Right lobe of liver (tissue), 6 donors: ENCODE measurements around the gene LHX5. TPM values are rescaled to one million over a fixed set of nuclear protein-coding genes. Genes with fewer than 3 reads are reported as not detected.

Experiments
- ATAC-seq, 4 donors: fragments of 200-7000 bp; cut with Tn5 transposase; one replicate each; pipeline ENCODE4 v1.9.1; 2020; ENCODE audit warnings: mild to moderate bottlenecking in 4 of 4, moderate library complexity in 4 of 4
- DNase-seq, 3 donors: peaks; one replicate each; pipeline ENCODE4 v3.0.0-alpha.2; 2020
- H3K27ac ChIP-seq, 3 donors: fragments of 200-600 bp; one replicate each; pipeline ENCODE4 v1.8.0; 2022
- H3K27me3 ChIP-seq, 2 donors: fragments of 200-600 bp; one replicate each; pipeline ENCODE4 v1.8.0; 2022
- H3K36me3 ChIP-seq, 4 donors: fragments of 200-600 bp; sonication (generic) in 1 of 4; one replicate each; pipeline versions ENCODE4 v1.5.1 to v1.8.0; 2017 to 2022; ENCODE audit warnings: control low read depth in 1 of 4
- H3K4me1 ChIP-seq, 4 donors: fragments of 200-600 bp; sonication (generic) in 1 of 4; one replicate each; pipeline versions ENCODE4 v1.5.1 to v1.8.0; 2017 to 2022; ENCODE audit warnings: control low read depth in 1 of 4
- H3K4me3 ChIP-seq, 3 donors: fragments of 200-600 bp; one replicate each; pipeline ENCODE4 v1.8.0; 2022
- H3K9me3 ChIP-seq, 4 donors: fragments of 200-600 bp; sonication (generic) in 1 of 4; one replicate each; pipeline versions ENCODE4 v1.5.1 to v1.8.0; 2017 to 2022; ENCODE audit warnings: control low read depth in 1 of 4
- POLR2A ChIP-seq: fragments of 450-650 bp; IDR thresholded peaks from one replicate; pipeline ENCODE4 v1.6.1; 2017; ENCODE audit warnings: antibody characterized with exemption, mild to moderate bottlenecking
- WGBS: methylation state at CpG from one replicate; pipeline ENCODE4 v1.1.6; 2018; ENCODE audit warnings: low coverage, low lambda C conversion rate; ENCODE audit not compliant: insufficient coverage; ENCODE audit errors: missing lambda C conversion rate; 5-methylcytosine and 5-hydroxymethylcytosine counted together
- intact Hi-C, 2 donors: fragments of 100-400 bp; cut with DNase I; formaldehyde crosslinking; loops; one replicate each; pipeline versions ENCODE4 v1.11.2 to v1.14.1; 2022
- total RNA-seq, 6 experiments: library from RNA; depleted of rRNA in 2 of 6; stranded (reverse); fragments of >200 nt in 2 of 6; fragmentation: NEBNext Ultra II Directional in 3 of 6; extraction: Animal tissue kit (Norgen Biotek cat#: 25700) in 3 of 6; gene quantifications; one replicate each; pipeline versions ENCODE4 v1.1.0 to v1.2.4, GENCODE V29; 2016 to 2023
- TF ChIP-seq, protein P1 (sequence below), 4 donors: fragments of 200-600 bp in 3 of 4; fragments of 450-650 bp in 1 of 4; IDR thresholded peaks; one replicate each; pipeline versions ENCODE4 v1.5.1 to v1.8.0; 2016 to 2022; ENCODE audit warnings: antibody characterized with exemption in 4 of 4, mild to moderate bottlenecking in 2 of 4
- donor health status: DM: no; HTN: yes; CAD: no.
- donor health status: DM: no; HTN: no; CAD: no.
- donor health status: DM: no; HTN: no; CAD: no.
- donor health status: DM: no; HTN: yes; CAD: no.
- donor health status: DM: no; HTN: yes; CAD: no.

LHX5 gene
- total RNA-seq, 6 experiments from 2014 or later, result not detected

DNA sequence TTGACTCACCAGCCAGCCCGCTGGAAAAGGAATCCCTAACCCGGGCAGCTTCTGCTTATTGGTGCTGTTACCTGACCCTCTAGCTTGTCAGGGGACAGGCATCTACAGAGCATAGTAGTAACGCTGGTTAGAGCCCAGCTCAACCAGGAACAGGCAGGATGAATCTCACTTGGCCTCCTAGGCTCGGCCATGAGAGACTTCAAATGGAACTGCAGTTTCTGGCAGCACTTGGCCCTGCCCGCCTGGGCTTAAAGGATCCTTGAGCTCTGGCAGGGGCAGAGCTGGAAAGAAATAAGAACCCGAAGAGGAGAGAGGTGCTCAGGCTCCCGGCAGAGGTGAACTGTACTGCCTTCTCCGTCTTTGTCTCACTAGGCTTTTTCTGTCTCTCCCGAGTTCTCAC is 2.3 kb upstream of the LHX5 start:
- intact Hi-C loops, result no loop called here
- H3K9me3 ChIP-seq, result no peaks in the 10 kb centered on the region
- no peaks in the 10 kb centered on the region for H3K4me1 ChIP-seq
- H3K4me3 ChIP-seq, result no peak overlapping the region
- TF ChIP-seq POLR2A, result no peak
- TF ChIP-seq, protein P1, sequence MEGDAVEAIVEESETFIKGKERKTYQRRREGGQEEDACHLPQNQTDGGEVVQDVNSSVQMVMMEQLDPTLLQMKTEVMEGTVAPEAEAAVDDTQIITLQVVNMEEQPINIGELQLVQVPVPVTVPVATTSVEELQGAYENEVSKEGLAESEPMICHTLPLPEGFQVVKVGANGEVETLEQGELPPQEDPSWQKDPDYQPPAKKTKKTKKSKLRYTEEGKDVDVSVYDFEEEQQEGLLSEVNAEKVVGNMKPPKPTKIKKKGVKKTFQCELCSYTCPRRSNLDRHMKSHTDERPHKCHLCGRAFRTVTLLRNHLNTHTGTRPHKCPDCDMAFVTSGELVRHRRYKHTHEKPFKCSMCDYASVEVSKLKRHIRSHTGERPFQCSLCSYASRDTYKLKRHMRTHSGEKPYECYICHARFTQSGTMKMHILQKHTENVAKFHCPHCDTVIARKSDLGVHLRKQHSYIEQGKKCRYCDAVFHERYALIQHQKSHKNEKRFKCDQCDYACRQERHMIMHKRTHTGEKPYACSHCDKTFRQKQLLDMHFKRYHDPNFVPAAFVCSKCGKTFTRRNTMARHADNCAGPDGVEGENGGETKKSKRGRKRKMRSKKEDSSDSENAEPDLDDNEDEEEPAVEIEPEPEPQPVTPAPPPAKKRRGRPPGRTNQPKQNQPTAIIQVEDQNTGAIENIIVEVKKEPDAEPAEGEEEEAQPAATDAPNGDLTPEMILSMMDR (IDR thresholded peaks at IDR 0.05), result no peak
- under 1% methylated on average over 7 of the region's 9 CpGs for WGBS
- no peak overlapping the region for H3K27ac ChIP-seq
- no peaks in the 10 kb centered on the region for H3K36me3 ChIP-seq
- H3K27me3 ChIP-seq, result peaks cover 7 to 12% of the 10 kb centered on the region in 2 donors
- DNase-seq (no peak), ATAC-seq (peak in 1 of 4 donors; percentile 18)

DNA sequence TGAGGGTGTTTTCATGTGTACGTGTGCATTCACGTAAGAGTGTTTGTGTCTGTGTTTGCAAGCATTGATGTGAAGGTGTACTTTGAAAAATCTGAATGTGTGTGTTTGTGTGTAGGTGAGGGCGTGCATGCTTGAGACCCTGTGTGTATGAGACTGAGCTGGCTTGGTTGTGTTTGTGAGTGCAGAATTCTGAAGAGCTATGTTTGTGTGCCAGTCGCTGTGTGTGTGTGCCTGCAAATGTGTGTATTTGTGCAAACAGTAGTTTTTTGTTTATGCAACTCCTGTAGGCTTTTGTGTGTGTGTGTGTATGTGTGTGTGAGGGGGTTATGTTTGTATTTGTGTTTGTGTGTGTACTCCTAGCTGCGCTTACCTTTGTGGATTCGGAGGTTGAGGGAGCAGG is 1.7 kb upstream of the LHX5 start:
- ATAC-seq, result no peak
- Histone ChIP-seq H3K9me3 (no peaks in the 10 kb centered on the region), H3K27me3 (peaks cover 12 to 14% of the 10 kb centered on the region in 2 donors), H3K4me1 (no peaks in the 10 kb centered on the region), H3K4me3 (no peak overlapping the region), H3K36me3 (no peaks in the 10 kb centered on the region), H3K27ac (no peak overlapping the region)
- TF ChIP-seq POLR2A, result no peak
- TF ChIP-seq, protein P1 (IDR thresholded peaks at IDR 0.05), result no peak
- DNase-seq, result no peak
- intact Hi-C loops, result no loop called here
- 16% methylated on average over 6 of the region's 6 CpGs for WGBS

DNA sequence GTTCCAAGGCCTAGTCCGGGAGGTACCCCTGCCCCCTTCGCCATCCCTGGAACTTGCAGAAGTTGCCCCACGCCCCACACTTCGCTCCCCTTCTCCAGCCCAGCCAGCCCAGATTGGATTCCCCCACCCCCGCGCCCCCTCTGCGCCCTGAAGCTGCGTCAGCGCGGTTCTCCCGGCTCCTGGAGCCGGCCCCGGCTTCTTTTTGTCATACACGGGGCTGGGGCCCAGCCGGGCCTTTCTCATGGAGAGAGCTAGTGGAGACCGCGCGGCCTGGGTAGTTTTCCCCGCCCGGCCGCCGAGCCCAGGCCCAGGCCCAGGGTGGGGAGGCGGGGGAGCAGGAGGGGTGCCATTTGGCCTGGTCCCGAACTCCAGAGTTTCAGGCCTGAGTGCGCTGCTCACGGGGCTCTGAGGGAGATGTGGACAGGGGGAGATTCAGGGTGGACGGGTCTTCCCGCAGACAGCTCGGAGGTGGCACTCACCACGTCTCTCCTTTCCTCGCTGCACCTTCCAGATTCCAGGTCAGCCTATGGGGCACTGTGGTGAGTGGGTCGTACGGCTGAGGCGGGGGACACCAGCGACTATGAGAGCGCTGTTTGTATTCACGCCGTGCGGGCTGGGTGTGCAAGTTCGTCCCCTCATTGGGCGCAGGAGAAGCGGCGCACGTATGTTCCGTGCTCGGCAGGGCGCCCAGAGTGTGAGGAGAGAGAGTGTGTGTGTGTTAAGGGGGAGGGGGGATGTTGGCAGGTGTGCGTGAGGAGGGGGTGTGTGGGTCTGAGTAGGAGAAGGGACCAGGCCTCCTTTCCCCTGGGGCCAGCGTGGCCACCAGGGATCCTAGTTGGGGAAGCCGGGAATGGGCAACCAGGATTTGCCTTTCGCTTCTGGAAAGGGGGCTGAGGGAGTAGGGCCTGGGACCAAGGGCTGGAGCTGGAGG is 785 bp upstream of the LHX5 start:
- peaks cover 20 to 22% of the 10 kb centered on the region in 2 donors for H3K27me3 ChIP-seq
- intact Hi-C loops, result no loop called here

DNA sequence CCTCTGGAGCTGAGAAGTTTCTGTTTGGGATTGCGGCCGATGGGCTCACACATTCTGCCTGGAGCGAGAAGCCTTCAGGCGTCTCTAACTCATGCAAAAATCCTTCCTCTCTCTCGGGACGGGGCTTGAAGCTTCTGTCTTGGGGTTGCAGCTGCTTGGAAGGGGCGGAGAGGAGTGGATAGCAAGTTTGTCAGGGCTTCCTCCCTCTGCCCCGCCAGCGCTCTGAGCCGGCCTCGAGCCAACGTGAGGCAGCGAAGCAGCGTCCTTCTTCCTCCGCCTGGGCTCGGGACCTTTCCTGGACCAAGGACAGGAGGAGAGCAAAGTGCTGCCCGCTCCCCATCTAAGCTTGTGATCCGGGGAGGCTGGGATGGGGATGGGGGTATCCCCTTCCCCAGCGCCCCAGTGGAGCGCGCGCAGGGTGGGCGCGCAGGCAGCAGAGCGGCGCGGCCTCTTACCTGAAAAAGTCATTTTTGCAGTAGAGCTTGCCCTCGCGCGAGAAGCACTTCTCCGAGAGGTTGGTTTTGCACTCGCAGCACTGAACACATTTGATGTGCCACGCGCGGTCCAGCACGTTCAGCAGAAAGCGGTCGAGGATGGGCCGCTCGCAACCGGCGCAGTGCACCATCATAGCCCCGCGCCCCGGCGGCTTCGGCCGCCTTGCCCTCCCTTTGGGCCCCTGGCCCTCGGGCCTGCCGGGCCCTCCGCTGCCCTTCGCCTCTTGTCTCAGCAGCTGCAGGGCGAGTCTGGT is 626 bp downstream of the LHX5 start:
- Histone ChIP-seq H3K4me3 (no peak overlapping the region), H3K36me3 (no peaks in the 10 kb centered on the region), H3K27me3 (peaks cover 20 to 34% of the 10 kb centered on the region in 2 donors), H3K4me1 (peaks cover 0 to 13% (median 0%) of the 10 kb centered on the region in 4 donors), H3K27ac (no peak overlapping the region), H3K9me3 (no peaks in the 10 kb centered on the region)
- intact Hi-C loops, result no loop called here
- no peak for TF ChIP-seq POLR2A
- TF ChIP-seq, protein P1 (IDR thresholded peaks at IDR 0.05), result no peak
- DNase-seq (no peak), ATAC-seq (no peak)
- WGBS, result under 1% methylated on average over 19 of the region's 53 CpGs

More for the DNA sequence above, 785 bp upstream of the LHX5 start:
- H3K9me3 ChIP-seq, result no peaks in the 10 kb centered on the region
- no peak for TF ChIP-seq POLR2A
- no peaks in the 10 kb centered on the region for H3K36me3 ChIP-seq
- DNase-seq (no peak), ATAC-seq (no peak)
- no peak overlapping the region for H3K27ac ChIP-seq
- H3K4me1 ChIP-seq, result peaks cover 0 to 6% (median 0%) of the 10 kb centered on the region in 4 donors
- no peak overlapping the region for H3K4me3 ChIP-seq
- WGBS, result 2% methylated on average over 31 of the region's 51 CpGs
